ENCODE data around the gene DHRS1. TPM values are rescaled to one million over a fixed set of nuclear protein-coding genes. Genes with fewer than 3 reads are reported as not detected.

DHRS1 gene
- total RNA-seq, 1 donor from 2014 or later = 28.0 TPM

- no peak for TF ChIP-seq CTCF (IDR thresholded peaks at IDR 0.05)
- intact Hi-C loops (cut with DNase I) = no loop called here
- ATAC-seq (peak; percentile 40), DNase-seq (no peak)
- Histone ChIP-seq H3K36me3 (peaks cover 5% of the 10 kb centered on the region), H3K4me3 (no peak overlapping the region), H3K27ac (peak overlapping the region; percentile 63), H3K4me1 (peaks cover 5% of the 10 kb centered on the region), H3K27me3 (no peaks in the 10 kb centered on the region), H3K9me3 (no peaks in the 10 kb centered on the region)
Measured at GRCh38 chr14:24260026-24260779, 39.4 kb downstream of the DHRS1 start.

DNA sequence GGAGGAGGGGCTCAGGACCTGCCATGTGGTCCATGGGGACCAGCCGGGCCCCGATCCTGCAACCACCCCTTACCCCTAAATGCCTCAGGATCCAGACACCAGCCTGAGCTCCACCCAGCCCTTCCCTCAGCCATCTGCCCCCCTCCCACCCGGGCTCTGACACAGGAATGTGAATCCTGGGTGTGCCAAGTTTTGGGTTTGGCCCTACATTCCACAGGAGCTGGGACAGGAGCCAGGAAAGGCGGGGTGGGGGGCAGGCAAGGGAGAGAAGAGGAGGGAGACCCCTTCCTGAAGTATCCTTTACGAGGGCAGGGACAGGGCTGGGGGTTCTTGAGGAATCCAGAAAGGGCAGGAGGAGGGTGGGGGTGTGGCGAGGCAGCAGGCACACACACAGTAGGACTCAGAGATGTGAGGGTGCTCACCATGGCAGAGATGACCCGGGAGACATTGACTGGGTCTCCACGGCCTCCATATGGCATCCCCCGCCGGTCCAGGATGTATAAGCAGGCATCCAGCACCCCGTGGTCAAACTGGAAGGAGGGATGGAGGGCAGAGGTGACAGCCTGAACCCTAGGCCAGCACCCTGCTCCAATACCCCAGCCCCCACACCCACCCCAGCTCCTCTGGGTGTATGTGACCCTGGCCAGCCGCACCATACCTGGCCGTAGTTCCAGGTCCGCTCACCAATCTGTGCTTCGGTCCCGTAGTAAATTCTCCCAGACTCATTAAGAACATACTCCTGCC is 40.1 kb downstream of the DHRS1 start:
- DNase-seq (peak; percentile 85), ATAC-seq (peak; percentile 73)
- H3K27ac ChIP-seq = peak overlapping the region; percentile 63
- no peak for TF ChIP-seq CTCF (IDR thresholded peaks at IDR 0.05)
- H3K4me3 ChIP-seq = no peak overlapping the region
- H3K9me3 ChIP-seq = no peaks in the 10 kb centered on the region
- no peaks in the 10 kb centered on the region for H3K27me3 ChIP-seq
- H3K36me3 ChIP-seq = peaks cover 9% of the 10 kb centered on the region
- intact Hi-C loops (cut with DNase I) = no loop called here
- peaks cover 5% of the 10 kb centered on the region for H3K4me1 ChIP-seq

GRCh38 chr14:24258548-24259265 is 40.9 kb downstream of the DHRS1 start:
- ATAC-seq (peak; percentile 3), DNase-seq (no peak)
- H3K4me1 ChIP-seq = peaks cover 5% of the 10 kb centered on the region
- H3K36me3 ChIP-seq = peaks cover 10% of the 10 kb centered on the region
- H3K9me3 ChIP-seq = no peaks in the 10 kb centered on the region
- H3K27ac ChIP-seq = peak overlapping the region; percentile 63
- H3K4me3 ChIP-seq = no peak overlapping the region
- TF ChIP-seq CTCF (IDR thresholded peaks at IDR 0.05) = no peak
- intact Hi-C loops (cut with DNase I) = no loop called here
- H3K27me3 ChIP-seq = no peaks in the 10 kb centered on the region

DNA sequence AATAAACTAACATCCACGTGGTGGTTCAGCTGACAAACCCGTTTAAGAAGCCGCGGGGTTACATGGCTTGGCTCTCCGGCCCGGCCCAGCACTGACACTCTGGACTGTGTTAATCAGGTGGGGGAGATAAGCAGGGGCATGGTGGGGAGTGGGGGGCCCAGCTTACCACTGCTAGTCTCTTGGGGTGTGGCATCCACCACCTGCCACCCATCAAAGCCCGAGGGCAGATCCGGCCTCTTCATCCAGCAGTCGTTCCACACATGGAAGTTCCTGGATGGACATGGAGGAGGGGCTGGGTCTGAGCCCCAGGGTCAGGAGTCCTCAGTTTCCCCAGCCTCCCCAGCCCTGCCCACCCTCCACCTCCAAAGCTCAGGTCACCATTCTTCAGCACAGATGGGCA is 41.5 kb downstream of the DHRS1 start:
- ATAC-seq (no peak), DNase-seq (no peak)
- Histone ChIP-seq H3K4me3 (no peak overlapping the region), H3K9me3 (no peaks in the 10 kb centered on the region), H3K27me3 (no peaks in the 10 kb centered on the region), H3K27ac (no peak overlapping the region), H3K36me3 (peaks cover 10% of the 10 kb centered on the region), H3K4me1 (peaks cover 5% of the 10 kb centered on the region)
- intact Hi-C loops (cut with DNase I) = no loop called here
- TF ChIP-seq CTCF (IDR thresholded peaks at IDR 0.05) = no peak

DNA sequence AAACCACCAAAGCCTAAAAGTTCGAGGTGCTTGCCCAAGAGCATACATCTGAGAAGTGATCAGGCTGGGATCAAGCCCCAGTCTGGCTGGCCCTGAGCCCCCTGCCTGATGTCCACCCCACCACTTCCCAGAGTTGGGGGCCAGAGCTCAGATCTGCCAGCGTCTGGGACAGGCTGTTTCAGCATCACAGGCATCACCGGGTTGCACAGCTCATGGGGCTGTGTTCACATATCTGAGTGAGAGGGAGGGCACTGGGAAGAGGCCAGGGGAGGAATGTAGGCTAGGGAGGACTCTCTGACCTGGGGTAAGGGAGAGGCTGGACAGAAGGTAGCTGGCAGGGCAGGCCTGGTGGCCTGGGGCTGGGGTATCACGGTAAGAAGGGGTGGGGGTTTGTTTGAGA is 42.6 kb downstream of the DHRS1 start:
- no peak for TF ChIP-seq CTCF (IDR thresholded peaks at IDR 0.05)
- intact Hi-C loops (cut with DNase I) = no loop called here
- Histone ChIP-seq H3K36me3 (peaks cover 10% of the 10 kb centered on the region), H3K27ac (no peak overlapping the region), H3K9me3 (no peaks in the 10 kb centered on the region), H3K27me3 (no peaks in the 10 kb centered on the region), H3K4me1 (peaks cover 5% of the 10 kb centered on the region), H3K4me3 (no peak overlapping the region)
- ATAC-seq = peak; percentile 22
- DNase-seq = no peak
